Activated CD8-positive, alpha-beta T cell treated with anti-CD3 and anti-CD28 coated beads, Interleukin-2, amount 10 ng/mL, durations not matched to agents 7 days and 5 days (primary cell): ENCODE results near the gene HNRNPAB. TPM values are rescaled to one million over a fixed set of nuclear protein-coding genes. Genes with fewer than 3 reads are reported as not detected.
"Not testable (repeated sequence)": the region's sequence is repeated elsewhere in the genome, so short reads cannot be mapped to it uniquely, and the experiment has no call there.

ENCODE experiments used
- ATAC-seq: fragments of 150-1000 bp; cut with Tn5 transposase; one replicate; pipeline ENCODE4 v1.10.0; 2021; ENCODE audit warnings: moderate library complexity
- CTCF ChIA-PET: fragments of 350-600 bp; sonication (Branson Sonifier 250); formaldehyde crosslinking; loops from one replicate; lab custom pipeline; 2021; ENCODE audit warnings: antibody characterized with exemption; lab: Charles Lee
- POLR2A ChIA-PET: fragments of 350-600 bp; sonication (Branson Sonifier 250); formaldehyde crosslinking; loops from one replicate; lab custom pipeline; 2021; ENCODE audit warnings: antibody characterized with exemption; lab: Charles Lee
- DNase-seq: peaks from one replicate; pipeline ENCODE4 v3.0.0-alpha.2; 2020
- H3K27ac Mint-ChIP-seq: one replicate; pipeline ENCODE4 v1.8.0; 2021; ENCODE audit warnings: mild to moderate bottlenecking, mixed read lengths
- H3K27me3 Mint-ChIP-seq: one replicate; pipeline ENCODE4 v1.8.0; 2021; ENCODE audit warnings: low read depth, mixed read lengths
- H3K36me3 Mint-ChIP-seq: one replicate; pipeline ENCODE4 v1.8.0; 2021; ENCODE audit warnings: low read depth, mixed read lengths
- H3K4me1 Mint-ChIP-seq: one replicate; pipeline ENCODE4 v1.8.0; 2021; ENCODE audit warnings: low read depth, mixed read lengths
- H3K4me3 Mint-ChIP-seq: one replicate; pipeline ENCODE4 v1.8.0; 2021; ENCODE audit warnings: mild to moderate bottlenecking, mixed read lengths
- H3K9me3 Mint-ChIP-seq: one replicate; pipeline ENCODE4 v1.8.0; 2022; ENCODE audit warnings: mixed read lengths; ENCODE audit not compliant: insufficient read depth
- total RNA-seq, 2 experiments: library from RNA; stranded (reverse); gene quantifications; one replicate each; pipeline ENCODE4 v1.2.3, GENCODE V29; 2021

The HNRNPAB gene
- total RNA-seq, 2 experiments from 2014 or later, result 335 to 336 TPM

- H3K4me1 Mint-ChIP-seq, result peaks cover 64% of the 10 kb centered on the region
- ChIA-PET CTCF (interaction anchor here (1.1 to 3.3 kb wide), 2 partner anchors 11 to 14 kb away, joined by 3 to 22 read pairs; no protein-coding TSS in a partner anchor), POLR2A (interaction anchor here (1.0 to 2.0 kb wide), 3 partner anchors 8 to 45 kb away, joined by 5 to 7 read pairs (median 6); partner anchors contain the start of gene HNRNPAB)
- H3K9me3 Mint-ChIP-seq, result no peaks in the 10 kb centered on the region
- peak; percentile 85 for ATAC-seq
- H3K27ac Mint-ChIP-seq, result peak overlapping the region; percentile 85
- peak; percentile 79 for DNase-seq
- H3K27me3 Mint-ChIP-seq, result no peaks in the 10 kb centered on the region
- H3K4me3 Mint-ChIP-seq, result peak overlapping the region; percentile 46
- no peaks in the 10 kb centered on the region for H3K36me3 Mint-ChIP-seq
Measured at GRCh38 chr5:178249191-178249989, 45.1 kb downstream of the HNRNPAB start.

- ChIA-PET POLR2A (interaction anchor here (1.2 to 2.0 kb wide), 2 partner anchors 9 to 46 kb away, joined by 5 to 7 read pairs; partner anchors contain the start of gene HNRNPAB), CTCF (interaction anchor here (1.4 to 3.3 kb wide), 3 partner anchors 8 to 16 kb away, joined by 3 to 19 read pairs (median 5); no protein-coding TSS in a partner anchor)
- Mint-ChIP-seq H3K4me1 (peaks cover 64% of the 10 kb centered on the region), H3K9me3 (no peaks in the 10 kb centered on the region), H3K36me3 (no peaks in the 10 kb centered on the region), H3K4me3 (no peak overlapping the region), H3K27me3 (no peaks in the 10 kb centered on the region), H3K27ac (peak overlapping the region; percentile 85)
- no peak for ATAC-seq
- no peak for DNase-seq
Measured at GRCh38 chr5:178250263-178250662, 45.9 kb downstream of the HNRNPAB start.

- POLR2A ChIA-PET, result no interaction called here
- H3K27ac Mint-ChIP-seq, result no peak overlapping the region
- no peak overlapping the region for H3K4me3 Mint-ChIP-seq
- no peaks in the 10 kb centered on the region for H3K9me3 Mint-ChIP-seq
- CTCF ChIA-PET, result interaction anchor here (1.3 to 3.3 kb wide), 3 partner anchors 14 to 338 kb away, joined by 3 to 19 read pairs (median 5); no protein-coding TSS in a partner anchor
- H3K4me1 Mint-ChIP-seq, result peaks cover 52% of the 10 kb centered on the region
- no peak for DNase-seq
- no peak for ATAC-seq
- no peaks in the 10 kb centered on the region for H3K27me3 Mint-ChIP-seq
- H3K36me3 Mint-ChIP-seq, result no peaks in the 10 kb centered on the region
Measured at GRCh38 chr5:178252258-178252657, 47.9 kb downstream of the HNRNPAB start.

- DNase-seq, H3K36me3 Mint-ChIP-seq, H3K9me3 Mint-ChIP-seq, ATAC-seq, H3K27ac Mint-ChIP-seq, POLR2A ChIA-PET, CTCF ChIA-PET, H3K4me3 Mint-ChIP-seq, H3K27me3 Mint-ChIP-seq: not testable (repeated sequence)
- H3K4me1 Mint-ChIP-seq, result peaks cover 40% of the 10 kb centered on the region
Measured at GRCh38 chr5:178253632-178254031, 49.3 kb downstream of the HNRNPAB start.

GRCh38 chr5:178256746-178257145 is 52.4 kb downstream of the HNRNPAB start:
- no peak for DNase-seq
- Mint-ChIP-seq H3K4me3 (no peak overlapping the region), H3K27ac (peak overlapping the region; percentile 18), H3K27me3 (no peaks in the 10 kb centered on the region), H3K4me1 (peaks cover 35% of the 10 kb centered on the region), H3K9me3 (no peaks in the 10 kb centered on the region), H3K36me3 (no peaks in the 10 kb centered on the region)
- ChIA-PET POLR2A (no interaction called here), CTCF (no interaction called here)
- no peak for ATAC-seq

GRCh38 chr5:178257650-178258049 is 53.3 kb downstream of the HNRNPAB start:
- ATAC-seq (no peak), DNase-seq (no peak)
- CTCF ChIA-PET, result interaction anchor here (0.6 to 1.3 kb wide), 2 partner anchors 23 to 1688 kb away, joined by 3 read pairs; no protein-coding TSS in a partner anchor
- H3K9me3 Mint-ChIP-seq, result no peaks in the 10 kb centered on the region
- peaks cover 26% of the 10 kb centered on the region for H3K4me1 Mint-ChIP-seq
- POLR2A ChIA-PET, result no interaction called here
- no peak overlapping the region for H3K27ac Mint-ChIP-seq
- H3K36me3 Mint-ChIP-seq, result peaks cover 2% of the 10 kb centered on the region
- no peak overlapping the region for H3K4me3 Mint-ChIP-seq
- H3K27me3 Mint-ChIP-seq, result no peaks in the 10 kb centered on the region

- DNase-seq (no peak), ATAC-seq (no peak)
- Mint-ChIP-seq H3K4me3 (no peak overlapping the region), H3K27me3 (no peaks in the 10 kb centered on the region), H3K27ac (no peak overlapping the region), H3K36me3 (peaks cover 3% of the 10 kb centered on the region), H3K9me3 (no peaks in the 10 kb centered on the region), H3K4me1 (peaks cover 24% of the 10 kb centered on the region)
- ChIA-PET POLR2A (no interaction called here), CTCF (no interaction called here)
Measured at GRCh38 chr5:178259623-178260536, 55.5 kb downstream of the HNRNPAB start.

Other genes starting within 250 kb of the HNRNPAB start
- gene PROP1, start 208.3 kb upstream of the HNRNPAB start, total RNA-seq, result not detected
- 1 to 10 TPM; 5.9 to 6.1 TPM for gene N4BP3, start 91.0 kb upstream of the HNRNPAB start, total RNA-seq
- gene RMND5B, start 73.5 kb upstream of the HNRNPAB start, total RNA-seq, result 1 to 10 TPM; 3.8 to 6.0 TPM
- 100 to 1,000 TPM; 176 to 184 TPM for gene NHP2, start 50.6 kb upstream of the HNRNPAB start, total RNA-seq
- gene GMCL2, start 17.2 kb upstream of the HNRNPAB start, total RNA-seq, result not detected
- 100 to 1,000 TPM; 125 to 126 TPM for gene PHYKPL, start 28.3 kb downstream of the HNRNPAB start, total RNA-seq